Measurements from ENCODE around the gene DPYSL5.

Gene DPYSL5

DNA sequence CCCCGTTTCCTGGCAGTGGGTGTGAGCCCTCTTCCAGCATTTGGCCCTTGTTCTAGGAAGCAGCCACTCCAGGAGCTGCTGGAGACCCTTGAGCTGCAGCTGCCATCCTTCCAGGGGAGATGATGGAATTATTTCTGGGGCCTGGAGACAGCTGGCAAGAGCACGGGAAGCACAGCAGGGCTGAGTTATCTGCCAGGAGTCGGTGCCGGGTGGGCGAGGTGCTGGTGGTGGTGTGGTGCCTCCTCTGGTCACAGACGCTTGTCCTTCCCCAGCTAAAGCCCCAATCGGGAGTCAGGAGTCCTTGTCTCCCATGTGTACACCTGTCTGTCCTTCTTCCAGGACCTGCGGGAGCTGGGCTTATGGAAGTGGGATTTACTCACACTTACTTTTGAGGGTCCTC lies 36.0 kb downstream of the DPYSL5 start:
- no peak for TF ChIP-seq FOXP2 (optimal IDR thresholded peaks at IDR 0.05; ENCODE audit: borderline replicate concordance, extremely low read depth, extremely low read length, insufficient read depth)
- TF ChIP-seq SIN3A (IDR thresholded peaks at IDR 0.05; ENCODE audit: borderline replicate concordance, insufficient read depth, low read length) = no peak
- TF ChIP-seq POLR2AphosphoS5 (IDR thresholded peaks at IDR 0.05; ENCODE audit: low read depth, low read length) = no peak
- TF ChIP-seq, protein P1, sequence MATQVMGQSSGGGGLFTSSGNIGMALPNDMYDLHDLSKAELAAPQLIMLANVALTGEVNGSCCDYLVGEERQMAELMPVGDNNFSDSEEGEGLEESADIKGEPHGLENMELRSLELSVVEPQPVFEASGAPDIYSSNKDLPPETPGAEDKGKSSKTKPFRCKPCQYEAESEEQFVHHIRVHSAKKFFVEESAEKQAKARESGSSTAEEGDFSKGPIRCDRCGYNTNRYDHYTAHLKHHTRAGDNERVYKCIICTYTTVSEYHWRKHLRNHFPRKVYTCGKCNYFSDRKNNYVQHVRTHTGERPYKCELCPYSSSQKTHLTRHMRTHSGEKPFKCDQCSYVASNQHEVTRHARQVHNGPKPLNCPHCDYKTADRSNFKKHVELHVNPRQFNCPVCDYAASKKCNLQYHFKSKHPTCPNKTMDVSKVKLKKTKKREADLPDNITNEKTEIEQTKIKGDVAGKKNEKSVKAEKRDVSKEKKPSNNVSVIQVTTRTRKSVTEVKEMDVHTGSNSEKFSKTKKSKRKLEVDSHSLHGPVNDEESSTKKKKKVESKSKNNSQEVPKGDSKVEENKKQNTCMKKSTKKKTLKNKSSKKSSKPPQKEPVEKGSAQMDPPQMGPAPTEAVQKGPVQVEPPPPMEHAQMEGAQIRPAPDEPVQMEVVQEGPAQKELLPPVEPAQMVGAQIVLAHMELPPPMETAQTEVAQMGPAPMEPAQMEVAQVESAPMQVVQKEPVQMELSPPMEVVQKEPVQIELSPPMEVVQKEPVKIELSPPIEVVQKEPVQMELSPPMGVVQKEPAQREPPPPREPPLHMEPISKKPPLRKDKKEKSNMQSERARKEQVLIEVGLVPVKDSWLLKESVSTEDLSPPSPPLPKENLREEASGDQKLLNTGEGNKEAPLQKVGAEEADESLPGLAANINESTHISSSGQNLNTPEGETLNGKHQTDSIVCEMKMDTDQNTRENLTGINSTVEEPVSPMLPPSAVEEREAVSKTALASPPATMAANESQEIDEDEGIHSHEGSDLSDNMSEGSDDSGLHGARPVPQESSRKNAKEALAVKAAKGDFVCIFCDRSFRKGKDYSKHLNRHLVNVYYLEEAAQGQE (IDR thresholded peaks at IDR 0.05; ENCODE audit: insufficient read depth in 1 of 2, low read depth in 2 of 2, low read length in 2 of 2) = no peak
- no peak for TF ChIP-seq TAF1 (IDR thresholded peaks at IDR 0.05; ENCODE audit: borderline replicate concordance, insufficient read depth, low read length)

DNA sequence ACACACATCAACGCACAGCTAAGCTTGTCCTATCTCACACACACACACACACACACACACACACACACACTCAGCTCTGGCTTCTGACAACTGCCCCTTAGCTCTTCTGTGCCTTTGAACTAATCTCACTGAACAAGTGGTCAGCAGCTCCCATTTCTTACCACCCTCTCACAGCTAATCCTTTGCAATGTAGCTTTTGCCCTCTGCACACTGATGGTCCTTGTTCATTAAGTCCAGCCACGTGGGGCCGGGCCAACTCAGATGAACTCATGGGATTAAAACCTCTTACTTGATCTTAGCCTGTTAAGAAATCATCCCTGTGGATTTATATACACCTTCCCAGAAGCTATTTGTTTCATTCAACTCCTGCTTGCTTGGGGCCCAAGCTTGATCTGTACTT lies 36.6 kb downstream of the DPYSL5 start:
- TF ChIP-seq SIN3A (IDR thresholded peaks at IDR 0.05; ENCODE audit: borderline replicate concordance, insufficient read depth, low read length) (no peak), POLR2AphosphoS5 (IDR thresholded peaks at IDR 0.05; ENCODE audit: low read depth, low read length) (no peak), FOXP2 (optimal IDR thresholded peaks at IDR 0.05; ENCODE audit: borderline replicate concordance, extremely low read depth, extremely low read length, insufficient read depth) (no peak), TAF1 (IDR thresholded peaks at IDR 0.05; ENCODE audit: borderline replicate concordance, insufficient read depth, low read length) (no peak)
- TF ChIP-seq, protein P1 (IDR thresholded peaks at IDR 0.05; ENCODE audit: insufficient read depth in 1 of 2, low read depth in 2 of 2, low read length in 2 of 2) = no peak

DNA sequence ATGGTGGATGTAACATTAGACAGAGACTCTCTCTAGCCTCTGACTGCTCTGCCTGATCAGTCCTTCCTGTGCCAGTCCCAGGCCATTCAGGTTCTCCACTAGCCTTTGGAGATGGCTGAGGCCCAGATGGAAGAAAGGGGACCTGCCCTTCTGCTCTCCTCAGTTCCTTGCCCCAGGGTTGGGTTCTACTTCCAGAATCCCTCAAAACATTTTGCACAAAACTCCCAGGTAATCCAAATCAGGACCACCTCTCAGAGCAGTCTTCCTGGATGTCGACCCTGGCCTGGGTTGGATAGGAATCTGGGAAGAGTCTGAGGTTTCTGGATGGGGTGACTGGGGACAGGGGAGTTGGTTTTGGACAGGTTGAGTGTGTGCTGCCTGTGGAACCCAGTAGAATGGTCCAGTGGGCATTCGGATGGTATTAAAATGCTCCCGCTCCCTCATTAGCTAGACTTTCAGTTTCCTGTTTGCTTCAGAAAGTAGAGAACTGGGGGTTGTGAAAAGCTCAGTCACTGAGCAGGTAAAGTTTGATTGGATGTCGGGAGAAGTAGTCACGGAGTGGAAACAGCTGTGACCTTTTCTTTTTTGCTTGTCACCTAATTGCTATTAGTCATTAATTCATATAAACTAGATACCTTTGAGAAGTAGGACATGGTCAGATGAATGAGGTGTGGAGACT lies 37.9 kb downstream of the DPYSL5 start:
- TF ChIP-seq POLR2AphosphoS5 (IDR thresholded peaks at IDR 0.05; ENCODE audit: low read depth, low read length) (no peak), SIN3A (IDR thresholded peaks at IDR 0.05; ENCODE audit: borderline replicate concordance, insufficient read depth, low read length) (no peak), TAF1 (IDR thresholded peaks at IDR 0.05; ENCODE audit: borderline replicate concordance, insufficient read depth, low read length) (no peak), FOXP2 (optimal IDR thresholded peaks at IDR 0.05; ENCODE audit: borderline replicate concordance, extremely low read depth, extremely low read length, insufficient read depth) (no peak)
- TF ChIP-seq, protein P1 (IDR thresholded peaks at IDR 0.05; ENCODE audit: insufficient read depth in 1 of 2, low read depth in 2 of 2, low read length in 2 of 2) = no peak

DNA sequence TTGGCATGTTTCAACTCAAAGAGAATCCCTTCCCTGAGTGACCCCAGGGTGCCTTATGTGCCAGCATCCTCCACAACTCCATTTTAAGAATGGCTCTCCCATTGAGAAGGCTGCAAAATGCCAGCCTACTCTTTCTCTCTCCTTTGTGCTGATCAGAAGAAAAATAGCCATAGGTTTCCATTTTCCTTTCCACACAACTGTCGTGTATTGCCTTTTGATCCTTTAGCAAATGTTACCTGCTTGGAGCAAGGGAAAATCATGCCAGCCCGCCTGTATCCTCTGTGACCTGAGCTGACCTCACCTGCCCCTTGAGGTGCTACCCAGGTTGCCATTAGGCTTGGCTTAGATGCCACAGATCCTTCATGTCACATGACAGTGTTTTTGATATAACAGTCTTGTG lies 38.8 kb downstream of the DPYSL5 start:
- no peak for TF ChIP-seq POLR2AphosphoS5 (IDR thresholded peaks at IDR 0.05; ENCODE audit: low read depth, low read length)
- no peak for TF ChIP-seq TAF1 (IDR thresholded peaks at IDR 0.05; ENCODE audit: borderline replicate concordance, insufficient read depth, low read length)
- no peak for TF ChIP-seq FOXP2 (optimal IDR thresholded peaks at IDR 0.05; ENCODE audit: borderline replicate concordance, extremely low read depth, extremely low read length, insufficient read depth)
- TF ChIP-seq SIN3A (IDR thresholded peaks at IDR 0.05; ENCODE audit: borderline replicate concordance, insufficient read depth, low read length) = no peak
- TF ChIP-seq, protein P1 (IDR thresholded peaks at IDR 0.05; ENCODE audit: insufficient read depth in 1 of 2, low read depth in 2 of 2, low read length in 2 of 2) = no peak

All from PFSK-1 (cell line).